ENCODE results near the gene PPP1R1C. TPM values are rescaled to one million over a fixed set of nuclear protein-coding genes. Genes with fewer than 3 reads are reported as not detected.
A peak's percentile ranks its signal among the peaks of the same experiment; 100 is the strongest.
"Not testable (repeated sequence)": the region's sequence is repeated elsewhere in the genome, so short reads cannot be mapped to it uniquely, and the experiment has no call there.

PPP1R1C gene
- total RNA-seq, 4 donors from 2014 or later, result 0.11 TPM; not detected in 3

DNA sequence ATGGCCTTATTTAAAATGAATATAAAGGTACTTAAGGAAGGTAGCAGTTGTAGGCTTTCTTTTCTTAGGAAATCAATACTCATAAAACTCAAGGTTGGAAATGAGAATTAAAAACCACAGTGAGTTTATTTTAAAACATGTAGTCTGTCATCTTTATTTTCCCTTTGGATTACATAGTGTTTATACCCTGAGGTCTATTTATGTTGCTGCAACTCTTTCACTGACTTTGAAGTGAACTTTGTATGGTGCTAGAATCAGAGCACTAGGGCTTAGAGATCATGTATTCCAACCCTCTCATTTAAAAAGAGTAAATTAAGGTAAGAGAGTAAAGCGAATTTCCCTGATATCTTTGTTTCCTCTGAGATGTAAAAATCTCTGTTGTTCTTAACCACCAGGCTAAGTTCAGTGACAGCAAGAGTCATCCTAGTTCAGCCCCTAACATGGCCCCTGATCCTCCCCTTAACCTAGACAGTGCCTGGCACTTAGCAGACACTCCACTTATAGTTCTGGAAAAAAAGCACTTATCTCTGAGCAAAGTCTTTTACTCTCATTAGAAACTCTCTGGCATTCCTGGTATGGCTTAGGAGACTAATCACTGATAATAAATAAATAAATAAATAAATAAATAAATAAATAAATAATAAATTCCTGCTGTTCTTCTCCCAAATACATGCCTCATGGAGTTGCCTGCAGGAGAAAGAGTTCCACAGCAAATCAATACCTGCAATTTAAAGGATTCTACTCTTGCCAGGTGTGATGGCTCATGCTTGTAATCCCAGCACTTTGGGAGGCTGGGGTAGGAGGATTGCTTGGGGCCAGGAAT, 33.0 kb upstream of the PPP1R1C start:
- H3K4me1 ChIP-seq, result peaks cover 0 to 15% (median 4%) of the 10 kb centered on the region in 4 donors
- intact Hi-C loops (cut with DNase I), result loop anchor here (5.0 kb wide), 1 partner anchor 210 kb away; no protein-coding TSS in a partner anchor
- no peak overlapping the region for H3K27ac ChIP-seq (replicated peaks in 1 of 4)
- no peak overlapping the region for H3K4me3 ChIP-seq
- DNase-seq (ENCODE audit: extremely low spot score), result no peak
- no peaks in the 10 kb centered on the region for H3K9me3 ChIP-seq
- H3K27me3 ChIP-seq, result no peaks in the 10 kb centered on the region
- WGBS, result 79% methylated on average over 1 of the region's 1 CpG
- TF ChIP-seq POLR2A (IDR thresholded peaks at IDR 0.05; ENCODE audit: low read depth), result no peak
- no peaks in the 10 kb centered on the region for H3K36me3 ChIP-seq

DNA sequence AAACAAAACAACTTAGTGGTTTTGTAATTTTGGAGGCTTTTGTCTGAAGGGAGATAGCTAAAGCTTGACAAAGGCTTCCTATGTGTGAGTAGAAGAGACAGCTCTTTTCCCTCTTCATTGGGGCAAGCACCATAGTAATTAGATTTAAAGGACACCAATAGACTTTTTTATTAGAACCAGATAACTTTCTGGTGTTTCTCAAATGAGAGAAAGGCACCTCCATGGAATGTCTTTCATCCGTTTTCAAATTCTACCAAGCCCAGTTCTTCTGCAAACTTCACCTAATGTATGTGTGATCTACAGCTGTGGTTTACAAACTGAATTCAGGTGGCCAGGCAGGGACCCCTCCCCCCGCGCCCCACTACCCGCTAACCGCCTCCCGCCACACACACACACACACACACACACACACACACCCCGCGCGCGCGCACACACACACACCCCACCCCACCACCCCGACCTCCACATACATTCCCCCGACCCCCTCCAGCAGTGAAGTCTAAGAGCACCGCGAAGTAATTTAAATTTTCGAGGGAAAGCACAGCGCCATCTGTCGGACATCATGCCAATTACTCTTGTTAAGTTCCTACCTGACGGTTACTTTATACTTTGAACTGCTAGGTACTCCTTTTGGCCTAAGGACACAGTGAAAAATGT, 31.6 kb upstream of the PPP1R1C start:
- no peak for DNase-seq (ENCODE audit: extremely low spot score)
- intact Hi-C loops (cut with DNase I), result loop anchor here (5.0 kb wide), 1 partner anchor 212 kb away; no protein-coding TSS in a partner anchor
- 7% methylated on average over 7 of the region's 19 CpGs for WGBS

DNA sequence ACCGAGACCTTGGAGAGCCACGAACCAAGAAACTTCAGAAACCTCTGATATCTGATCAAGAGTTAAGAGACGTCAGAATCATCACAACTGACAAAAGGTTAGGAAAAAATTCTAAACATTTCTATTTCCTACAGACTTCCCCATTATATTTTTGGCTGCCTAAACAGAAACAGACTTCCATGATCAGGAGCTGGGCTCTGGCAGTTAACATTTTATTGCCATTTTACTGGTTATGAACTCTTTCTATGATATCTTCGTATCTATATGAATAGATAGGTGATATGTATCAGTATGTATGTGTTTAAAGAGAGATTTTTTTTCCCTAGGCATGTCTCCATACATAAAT, 31.1 kb upstream of the PPP1R1C start:
- WGBS, result 26% methylated on average over 4 of the region's 4 CpGs
- Histone ChIP-seq H3K9me3 (no peaks in the 10 kb centered on the region), H3K4me1 (peaks cover 0 to 15% (median 4%) of the 10 kb centered on the region in 4 donors), H3K27ac (replicated peaks in 1 of 4) (no peak overlapping the region), H3K36me3 (no peaks in the 10 kb centered on the region), H3K4me3 (peak overlapping the region; percentile 36 to 51 (median 38)), H3K27me3 (no peaks in the 10 kb centered on the region)
- intact Hi-C loops (cut with DNase I), result loop anchor here (5.0 kb wide), 1 partner anchor 212 kb away; no protein-coding TSS in a partner anchor
- DNase-seq (ENCODE audit: extremely low spot score), result no peak
- TF ChIP-seq EP300 (IDR thresholded peaks at IDR 0.05), result no peak
- TF ChIP-seq, protein P1, sequence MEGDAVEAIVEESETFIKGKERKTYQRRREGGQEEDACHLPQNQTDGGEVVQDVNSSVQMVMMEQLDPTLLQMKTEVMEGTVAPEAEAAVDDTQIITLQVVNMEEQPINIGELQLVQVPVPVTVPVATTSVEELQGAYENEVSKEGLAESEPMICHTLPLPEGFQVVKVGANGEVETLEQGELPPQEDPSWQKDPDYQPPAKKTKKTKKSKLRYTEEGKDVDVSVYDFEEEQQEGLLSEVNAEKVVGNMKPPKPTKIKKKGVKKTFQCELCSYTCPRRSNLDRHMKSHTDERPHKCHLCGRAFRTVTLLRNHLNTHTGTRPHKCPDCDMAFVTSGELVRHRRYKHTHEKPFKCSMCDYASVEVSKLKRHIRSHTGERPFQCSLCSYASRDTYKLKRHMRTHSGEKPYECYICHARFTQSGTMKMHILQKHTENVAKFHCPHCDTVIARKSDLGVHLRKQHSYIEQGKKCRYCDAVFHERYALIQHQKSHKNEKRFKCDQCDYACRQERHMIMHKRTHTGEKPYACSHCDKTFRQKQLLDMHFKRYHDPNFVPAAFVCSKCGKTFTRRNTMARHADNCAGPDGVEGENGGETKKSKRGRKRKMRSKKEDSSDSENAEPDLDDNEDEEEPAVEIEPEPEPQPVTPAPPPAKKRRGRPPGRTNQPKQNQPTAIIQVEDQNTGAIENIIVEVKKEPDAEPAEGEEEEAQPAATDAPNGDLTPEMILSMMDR (IDR thresholded peaks at IDR 0.05), result no peak
- no peak for TF ChIP-seq POLR2AphosphoS5 (IDR thresholded peaks at IDR 0.05)
- no peak for TF ChIP-seq POLR2A (IDR thresholded peaks at IDR 0.05; ENCODE audit: low read depth)

More for the DNA sequence above, 31.6 kb upstream of the PPP1R1C start:
- no peaks in the 10 kb centered on the region for H3K9me3 ChIP-seq
- peak overlapping the region; percentile 36 to 51 (median 38) for H3K4me3 ChIP-seq
- H3K27me3 ChIP-seq, result no peaks in the 10 kb centered on the region
- H3K27ac ChIP-seq (replicated peaks in 1 of 4), result no peak overlapping the region
- H3K36me3 ChIP-seq, result no peaks in the 10 kb centered on the region
- peaks cover 0 to 15% (median 4%) of the 10 kb centered on the region in 4 donors for H3K4me1 ChIP-seq
- TF ChIP-seq, protein P1 (IDR thresholded peaks at IDR 0.05), result peak; percentile 44 to 71 (median 60)
- TF ChIP-seq EP300 (IDR thresholded peaks at IDR 0.05), result no peak
- no peak for TF ChIP-seq POLR2A (IDR thresholded peaks at IDR 0.05; ENCODE audit: low read depth)
- TF ChIP-seq POLR2AphosphoS5 (IDR thresholded peaks at IDR 0.05), result no peak

DNA sequence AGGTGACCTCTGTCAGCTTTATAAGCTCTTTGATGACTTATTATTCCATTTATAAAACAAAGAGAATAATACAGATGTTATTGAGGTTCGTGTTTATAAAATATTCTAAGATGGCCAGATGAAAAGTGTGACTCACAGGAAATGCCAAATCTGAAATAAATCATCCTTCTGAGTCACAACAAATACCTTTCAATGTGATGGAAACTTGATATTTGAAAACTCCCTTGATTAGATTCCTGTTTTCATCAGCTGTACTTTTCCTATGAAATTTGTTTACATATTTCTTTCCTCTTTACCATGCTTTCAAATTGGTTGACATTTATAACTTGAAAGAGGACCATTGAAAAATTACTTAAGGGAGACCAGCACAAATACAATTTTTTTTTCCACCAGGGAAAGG, 30.6 kb upstream of the PPP1R1C start:
- Histone ChIP-seq H3K27me3 (no peaks in the 10 kb centered on the region), H3K4me3 (no peak overlapping the region)
- intact Hi-C loops (cut with DNase I), result no loop called here

DNA sequence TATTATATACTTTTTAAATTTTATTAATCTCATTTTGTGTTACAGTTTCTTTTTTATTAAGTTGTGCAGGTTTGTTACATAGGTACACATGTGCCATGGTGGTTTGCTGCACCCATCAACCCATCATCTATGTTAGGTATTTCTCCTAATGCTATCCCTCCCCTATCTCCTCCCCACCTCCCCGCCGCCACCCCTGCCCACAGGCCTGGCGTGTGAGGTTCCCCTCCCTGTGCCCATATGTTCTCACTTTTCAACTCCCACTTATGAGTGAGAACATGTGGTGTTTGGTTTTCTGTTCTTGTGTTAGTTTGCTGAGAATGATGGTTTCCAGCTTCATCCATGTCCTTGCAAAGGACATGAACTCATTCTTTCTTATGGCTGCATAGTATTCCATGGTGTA, 29.8 kb upstream of the PPP1R1C start:
- 90% methylated on average over 3 of the region's 3 CpGs for whole genome bisulfite sequencing
- peaks cover 0 to 15% (median 4%) of the 10 kb centered on the region in 4 donors for H3K4me1 ChIP-seq

More for the DNA sequence above, 30.6 kb upstream of the PPP1R1C start:
- Histone ChIP-seq H3K9me3 (no peaks in the 10 kb centered on the region), H3K4me1 (peaks cover 0 to 15% (median 4%) of the 10 kb centered on the region in 4 donors), H3K36me3 (no peaks in the 10 kb centered on the region), H3K27ac (replicated peaks in 1 of 4) (no peak overlapping the region)
- WGBS, result 23% methylated on average over 1 of the region's 1 CpG
- no peak for DNase-seq (ENCODE audit: extremely low spot score)
- TF ChIP-seq POLR2A (IDR thresholded peaks at IDR 0.05; ENCODE audit: low read depth) (no peak), EP300 (IDR thresholded peaks at IDR 0.05) (no peak), POLR2AphosphoS5 (IDR thresholded peaks at IDR 0.05) (no peak)
- TF ChIP-seq, protein P1 (IDR thresholded peaks at IDR 0.05), result no peak

More for the DNA sequence above, 29.8 kb upstream of the PPP1R1C start:
- DNase-seq (ENCODE audit: extremely low spot score); H3K27ac ChIP-seq (replicated peaks in 1 of 4); H3K36me3 ChIP-seq; H3K4me3 ChIP-seq; H3K27me3 ChIP-seq; H3K9me3 ChIP-seq; intact Hi-C loops (cut with DNase I): not testable (repeated sequence)

Data from esophagus muscularis mucosa (tissue), 4 donors.